HT-29 (cell line): Measurements from ENCODE around the gene PCP2. TPM values are rescaled to one million over a fixed set of nuclear protein-coding genes. Genes with fewer than 3 reads are reported as not detected.

Source experiments
- DNase-seq: peaks from one replicate; pipeline ENCODE4 v3.0.0-alpha.2; 2015; ENCODE audit warnings: low spot score
- total RNA-seq: library from RNA; depleted of rRNA; stranded (reverse); fragments of >200 nt; shearing (Covaris generic); gene quantifications from 2 replicates; pipeline ENCODE4 v1.2.3, GENCODE V29; 2014

The PCP2 gene
- total RNA-seq, 1 experiment from 2014 or later = not detected

DNA sequence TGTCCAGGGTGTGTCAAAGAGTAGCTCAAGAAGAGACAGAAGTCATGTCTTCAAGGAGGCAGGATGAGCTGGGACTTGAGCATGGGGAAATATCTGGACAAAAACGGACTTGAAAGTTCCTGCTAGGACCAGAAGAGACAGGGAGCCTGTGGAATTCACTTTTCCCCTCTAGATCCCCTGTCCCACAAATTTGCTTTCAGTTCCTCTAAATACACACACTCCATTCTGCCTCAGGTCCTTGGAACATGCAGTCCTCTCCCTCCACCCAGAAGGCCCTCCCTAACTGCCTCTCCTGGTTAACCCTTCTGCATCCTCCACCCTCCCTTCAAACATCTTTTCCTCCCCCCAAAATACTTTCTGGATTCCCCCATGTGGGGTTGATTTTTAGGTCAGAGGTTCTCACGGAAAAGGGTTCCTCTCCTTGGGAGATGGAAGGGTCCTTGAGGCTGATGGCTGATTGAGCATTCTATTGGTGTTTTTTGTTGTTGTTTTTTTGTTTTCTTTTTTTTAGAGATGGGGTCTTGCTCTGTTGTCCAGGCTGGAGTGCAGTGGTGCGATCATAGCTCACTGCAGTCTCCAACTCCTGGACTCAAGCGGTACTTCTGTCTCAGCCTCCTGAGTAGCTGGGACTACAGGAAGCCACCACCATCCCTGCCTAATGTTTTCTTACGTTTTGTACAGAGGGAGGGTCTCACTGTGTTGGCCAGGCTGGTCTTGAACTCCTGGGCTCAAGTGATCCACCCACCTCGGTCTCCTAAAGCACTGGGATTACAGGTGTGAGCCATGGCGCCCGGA is 28.4 kb upstream of the PCP2 start:
- no peak for DNase-seq

DNA sequence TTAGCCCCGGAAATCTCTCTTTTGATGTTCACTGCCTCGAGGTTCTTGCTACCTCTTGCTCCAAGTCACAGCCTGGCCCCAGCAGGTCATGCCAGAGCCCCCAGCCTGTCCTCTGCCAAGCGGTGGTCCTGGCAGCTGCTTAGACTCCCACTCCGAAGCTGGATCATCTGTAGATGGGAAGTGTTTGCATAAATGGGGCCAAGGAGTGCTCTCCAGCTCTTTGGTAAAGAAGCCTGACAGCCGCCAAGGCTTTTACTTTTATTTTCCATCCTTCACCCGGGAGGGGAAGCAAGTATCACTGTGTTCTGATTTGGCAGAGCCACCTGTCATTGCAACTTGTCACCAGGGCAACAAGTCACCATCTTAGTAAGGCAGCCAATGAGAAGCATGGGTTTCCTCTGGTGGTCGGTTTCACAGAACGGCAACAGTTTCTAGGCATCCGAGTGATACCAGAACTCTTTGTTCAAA is 24.7 kb upstream of the PCP2 start:
- no peak for DNase-seq

GRCh38 chr19:7657131-7657751 is 23.7 kb upstream of the PCP2 start:
- DNase-seq = no peak

DNA sequence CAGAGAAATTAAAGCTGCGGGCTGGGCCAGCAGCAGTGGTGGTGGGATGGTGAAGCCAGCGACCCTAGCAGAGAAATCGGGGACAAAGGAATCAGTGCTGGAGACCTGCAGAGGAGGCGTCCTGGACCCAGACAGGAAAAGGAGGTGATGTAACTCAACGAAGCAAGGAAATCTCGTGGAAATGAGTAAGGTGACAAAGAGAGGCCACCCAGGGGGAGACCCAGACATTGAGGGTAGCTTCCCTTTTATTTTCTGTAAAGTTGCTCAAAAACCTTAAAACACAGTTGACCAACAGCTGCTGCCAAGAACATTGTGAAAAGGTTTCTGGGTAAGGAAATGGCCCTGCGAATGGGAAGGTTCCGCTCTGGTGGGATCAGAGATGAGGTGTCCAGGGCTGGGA is 22.1 kb upstream of the PCP2 start:
- DNase-seq = no peak

GRCh38 chr19:7654401-7654800 is 20.9 kb upstream of the PCP2 start:
- no peak for DNase-seq

- peak; percentile 67 for DNase-seq
Observed at GRCh38 chr19:7652061-7652641, 18.6 kb upstream of the PCP2 start.

DNA sequence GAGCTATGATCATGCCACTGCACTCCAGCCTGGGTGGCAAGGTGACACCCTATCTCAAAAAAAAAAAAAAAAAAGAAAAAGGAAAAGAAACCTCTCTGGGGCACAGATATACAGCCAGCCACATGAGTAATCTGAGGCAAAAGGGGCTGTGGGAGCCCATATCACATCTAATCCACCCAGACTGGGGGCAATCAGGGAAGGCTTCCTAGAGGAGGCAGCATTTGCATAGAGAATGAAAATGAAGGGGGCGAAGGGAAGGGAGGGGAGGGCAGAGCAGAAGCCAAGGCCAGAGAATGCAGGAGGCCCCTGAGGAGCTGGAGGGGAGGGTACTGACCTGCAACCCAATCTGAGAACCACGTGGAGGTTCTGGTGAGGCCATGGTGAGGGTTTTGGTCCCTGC is 16.6 kb upstream of the PCP2 start:
- no peak for DNase-seq

DNA sequence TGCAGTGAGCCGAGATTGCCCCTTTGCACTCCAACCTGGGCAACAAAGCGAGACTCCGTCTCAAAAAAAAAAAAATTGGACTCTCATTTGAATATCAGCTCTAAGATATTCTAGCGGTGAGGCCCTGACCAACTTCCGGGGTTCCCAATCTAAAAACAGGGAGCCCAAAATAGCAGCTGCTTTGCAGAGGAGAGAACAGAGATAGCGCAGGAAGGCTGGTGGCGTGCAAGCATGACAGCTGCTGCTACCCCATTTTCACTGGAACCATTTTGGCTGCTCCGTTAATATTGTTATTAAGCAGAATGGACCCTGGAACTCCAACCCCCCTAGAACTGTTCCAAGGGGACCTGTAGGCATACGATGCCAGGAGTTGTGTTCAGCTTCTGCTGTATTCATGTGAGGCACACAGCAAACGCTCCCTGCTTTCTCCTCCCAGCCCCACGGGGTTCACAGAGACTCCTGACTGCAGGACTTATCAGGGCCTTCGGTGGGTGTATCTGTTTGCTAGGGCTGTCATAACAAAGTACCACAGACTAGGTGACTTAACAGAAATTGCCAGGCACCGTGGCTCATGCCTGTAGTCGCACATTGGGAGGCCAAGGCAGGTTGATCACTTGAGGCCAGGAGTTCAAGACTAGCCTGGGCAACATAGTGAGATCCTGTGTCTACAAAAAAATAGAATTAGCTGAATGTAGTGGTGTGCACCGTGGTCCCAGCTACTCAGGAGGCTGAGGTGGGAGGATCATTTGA is 14.9 kb upstream of the PCP2 start:
- no peak for DNase-seq

DNA sequence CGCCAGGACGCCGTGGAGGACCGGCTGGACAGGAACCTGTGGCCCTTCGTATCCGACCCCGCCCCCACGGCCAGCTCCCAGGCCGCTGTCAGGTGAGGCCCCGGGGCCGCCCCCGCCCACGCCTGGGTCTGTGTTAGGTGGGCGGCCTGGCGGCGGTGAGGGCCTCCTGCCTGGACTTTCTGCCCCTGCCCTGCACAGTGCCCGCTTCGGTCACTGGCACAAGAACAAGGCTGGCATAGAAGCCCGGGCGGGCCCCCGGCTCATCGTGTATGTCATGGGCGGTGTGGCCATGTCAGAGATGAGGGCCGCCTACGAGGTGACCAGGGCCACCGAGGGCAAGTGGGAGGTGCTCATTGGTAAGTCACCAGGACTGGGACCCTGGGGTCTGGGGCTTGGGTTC is 13.6 kb upstream of the PCP2 start:
- DNase-seq = no peak

DNA sequence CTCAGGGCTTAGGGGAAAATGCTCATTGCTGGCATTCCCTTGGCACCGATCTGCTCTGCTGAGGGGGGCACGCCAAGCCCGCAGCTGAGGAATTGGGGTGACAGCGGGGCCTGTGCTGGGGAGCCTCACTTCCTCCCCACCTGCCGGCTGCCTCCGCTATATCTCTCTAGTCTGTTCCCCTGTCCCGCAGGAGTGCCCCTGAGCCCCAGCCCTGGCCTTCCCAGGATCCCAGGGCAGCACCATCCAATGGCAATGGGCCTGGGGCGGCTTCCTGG is 12.8 kb upstream of the PCP2 start:
- no peak for DNase-seq

GRCh38 chr19:7645656-7646425 is 12.3 kb upstream of the PCP2 start:
- DNase-seq = no peak

GRCh38 chr19:7645163-7645562 is 11.6 kb upstream of the PCP2 start:
- DNase-seq = no peak

DNA sequence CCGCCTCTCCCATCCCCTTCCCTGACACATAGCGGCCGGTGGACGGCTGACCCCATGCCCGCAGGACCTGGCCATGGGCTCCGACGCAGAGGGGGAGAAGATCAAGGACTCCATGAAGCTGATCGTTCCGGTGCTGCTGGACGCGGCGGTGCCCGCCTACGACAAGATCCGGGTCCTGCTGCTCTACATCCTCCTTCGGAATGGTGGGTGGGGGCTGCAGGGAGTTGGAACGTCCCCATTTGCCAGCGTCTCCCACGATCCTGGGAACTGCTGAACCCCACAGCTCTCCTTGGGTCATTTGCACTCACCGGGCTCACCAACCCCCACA is 11.0 kb upstream of the PCP2 start:
- DNase-seq = no peak

DNA sequence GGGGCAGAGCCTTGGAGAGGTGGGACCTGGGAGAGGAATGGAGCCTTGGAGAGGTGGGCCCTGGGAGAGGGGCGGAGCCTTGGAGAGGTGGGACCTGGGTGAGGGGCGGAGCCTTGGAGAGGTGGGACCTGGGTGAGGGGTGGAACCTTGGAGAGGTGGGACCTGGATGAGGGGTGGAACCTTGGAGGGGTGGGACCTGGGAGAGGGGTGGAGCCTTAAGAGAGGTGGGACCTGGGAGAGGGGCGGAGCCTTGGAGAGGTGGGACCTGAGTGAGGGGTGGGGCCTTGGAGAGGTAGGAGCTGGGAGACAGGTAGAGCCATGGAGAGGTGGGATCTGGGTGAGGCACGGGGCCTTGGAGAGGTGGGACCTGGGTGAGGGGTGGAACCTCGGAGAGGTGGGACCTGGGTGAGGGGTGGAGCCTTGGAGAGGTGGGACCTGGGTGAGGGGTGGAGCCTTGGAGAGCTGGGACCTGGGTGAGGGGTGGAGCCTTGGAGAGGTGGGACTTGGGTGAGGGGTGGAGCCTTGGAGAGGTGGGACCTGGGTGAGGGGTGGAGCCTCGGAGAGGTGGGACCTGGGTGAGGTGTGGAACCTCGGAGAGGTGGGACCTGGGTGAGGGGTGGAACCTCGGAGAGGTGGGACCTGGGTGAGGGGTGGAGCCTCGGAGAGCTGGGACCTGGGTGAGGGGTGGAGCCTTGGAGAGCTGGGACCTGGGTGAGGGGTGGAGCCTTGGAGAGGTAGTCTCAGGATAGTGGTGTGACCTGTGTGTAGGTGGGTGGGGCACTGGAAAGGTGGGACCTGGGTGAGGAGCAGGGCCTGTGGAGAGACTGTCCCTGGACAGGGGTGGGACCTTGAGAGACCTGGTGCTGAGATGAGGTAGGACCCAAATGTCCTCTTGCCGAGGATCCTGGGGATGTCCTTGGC is 10.4 kb upstream of the PCP2 start:
- peak; percentile 47 for DNase-seq

DNA sequence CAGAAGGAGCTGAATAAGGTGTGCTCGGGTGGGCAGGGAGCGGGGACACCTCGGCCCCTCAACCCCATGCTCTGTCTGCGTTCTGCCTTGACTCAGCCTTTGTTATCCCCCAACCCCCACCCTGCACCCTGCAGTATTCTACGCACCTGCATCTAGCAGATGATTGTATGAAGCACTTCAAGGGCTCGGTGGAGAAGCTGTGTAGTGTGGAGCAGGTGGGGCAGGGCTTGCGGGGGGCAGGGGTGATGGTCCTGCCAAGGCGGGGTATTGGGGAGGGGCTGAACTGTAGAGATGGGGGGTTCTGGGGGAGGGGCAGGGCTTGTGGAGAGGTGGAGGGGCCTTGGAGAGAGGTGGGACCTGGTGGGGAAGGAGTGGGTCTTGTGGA is 9.5 kb upstream of the PCP2 start:
- no peak for DNase-seq

DNA sequence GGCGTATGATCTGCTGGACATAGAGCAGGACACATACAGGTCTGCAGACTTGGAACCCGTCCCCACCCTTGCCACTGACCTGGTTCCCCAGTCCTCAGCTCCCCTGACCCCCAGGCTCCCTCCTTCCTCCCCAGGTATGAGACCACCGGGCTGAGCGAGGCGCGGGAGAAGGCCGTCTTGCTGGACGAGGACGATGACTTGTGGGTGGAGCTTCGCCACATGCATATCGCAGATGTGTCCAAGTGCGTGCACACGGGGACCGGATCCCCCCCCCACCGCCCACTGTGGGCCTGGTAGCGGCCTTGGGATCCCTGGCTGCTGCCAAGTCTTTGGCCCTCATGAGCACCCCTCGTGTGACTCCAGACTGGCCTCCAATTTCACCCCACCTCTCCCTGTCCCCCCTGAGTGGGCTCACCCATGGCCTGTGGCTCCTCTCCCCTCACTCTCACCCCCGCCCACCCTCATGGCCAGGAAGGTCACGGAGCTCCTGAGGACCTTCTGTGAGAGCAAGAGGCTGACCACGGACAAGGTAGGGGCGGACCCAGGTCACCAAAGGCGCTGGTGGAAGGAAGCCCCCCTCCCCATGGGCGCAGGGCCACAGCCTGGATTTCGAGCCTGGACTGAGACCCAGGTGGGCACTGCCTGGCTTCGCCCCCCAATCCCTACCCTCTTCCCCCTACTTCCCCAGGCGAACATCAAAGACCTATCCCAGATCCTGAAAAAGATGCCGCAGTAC is 8.9 kb upstream of the PCP2 start:
- no peak for DNase-seq

GRCh38 chr19:7641290-7642276 is 8.1 kb upstream of the PCP2 start:
- no peak for DNase-seq

- DNase-seq = no peak
Observed at GRCh38 chr19:7640803-7641202, 7.3 kb upstream of the PCP2 start.

DNA sequence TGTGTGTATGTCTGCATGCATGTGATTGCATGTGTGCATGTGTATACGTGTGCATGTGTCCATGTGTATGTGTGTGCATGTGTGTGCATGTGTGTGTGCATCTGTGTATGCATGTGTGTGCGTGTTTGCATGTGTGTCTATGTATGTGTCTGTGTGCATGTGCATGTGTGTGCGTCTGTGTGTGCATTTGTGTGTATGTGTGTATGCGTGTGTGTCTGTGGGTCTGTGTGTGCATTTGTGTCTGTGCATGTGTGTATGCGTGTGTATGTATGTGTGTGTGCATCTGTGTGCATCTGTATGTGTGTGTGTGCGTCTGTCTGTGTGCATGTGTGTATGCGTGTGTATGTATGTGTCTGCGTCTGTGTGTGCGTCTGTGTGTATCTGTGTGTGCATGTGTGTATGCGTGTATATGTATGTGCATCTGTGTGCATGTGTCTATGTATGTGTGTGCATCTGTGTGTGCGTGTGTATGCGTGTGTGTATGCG is 6.4 kb upstream of the PCP2 start:
- no peak for DNase-seq
